Femur (tissue), 1 donor: ENCODE data around the gene TEX48.

Experiments
- DNase-seq: peaks from one replicate; pipeline ENCODE4 v3.0.0-alpha.2; 2017

The TEX48 gene

DNA sequence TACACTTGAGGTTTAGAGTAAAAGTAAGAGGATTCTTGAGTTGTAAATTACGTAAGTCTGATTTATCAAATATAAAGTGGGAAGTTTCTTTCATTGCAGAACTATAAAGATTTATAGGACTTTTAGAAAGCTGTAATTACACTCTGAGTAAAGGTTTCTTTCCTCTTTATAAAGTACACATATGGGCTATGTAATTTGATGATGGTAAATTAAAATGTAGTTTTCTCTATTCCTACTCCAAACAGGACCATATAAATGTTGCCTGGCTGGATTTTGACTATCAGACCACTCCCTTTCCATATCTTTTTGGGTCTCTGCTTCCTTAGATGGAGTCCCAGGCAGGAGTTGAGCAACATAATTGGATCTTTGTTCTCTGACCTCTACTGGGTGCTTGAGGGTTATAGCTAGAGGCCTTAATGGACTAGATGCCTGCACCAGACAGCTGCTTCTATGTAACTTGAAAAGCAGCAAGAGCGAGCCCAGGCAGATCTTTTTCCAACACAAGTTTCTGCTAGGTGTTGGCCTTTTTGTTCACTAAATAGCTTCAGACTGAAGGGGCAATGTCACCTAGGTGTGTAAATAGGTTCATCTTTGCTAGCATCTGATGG, 11.4 kb upstream of the TEX48 start:
- no peak for DNase-seq

DNA sequence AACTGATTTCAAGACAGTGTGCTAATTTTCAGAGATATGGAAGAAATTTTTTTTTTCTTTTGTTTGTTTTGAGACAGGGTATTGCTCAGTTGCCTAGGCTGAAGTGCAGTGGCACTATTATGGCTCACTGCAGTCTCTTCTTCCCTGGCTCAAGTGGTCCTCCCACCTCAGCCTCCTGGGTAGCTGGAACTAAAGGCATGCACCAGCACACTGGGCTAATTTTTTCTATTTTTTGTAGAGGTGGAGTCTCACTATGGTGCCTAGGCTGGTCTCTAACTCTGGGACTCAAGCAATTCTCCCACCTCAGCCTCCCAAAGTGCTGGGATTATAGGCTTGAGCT, 9.9 kb upstream of the TEX48 start:
- no peak for DNase-seq

DNA sequence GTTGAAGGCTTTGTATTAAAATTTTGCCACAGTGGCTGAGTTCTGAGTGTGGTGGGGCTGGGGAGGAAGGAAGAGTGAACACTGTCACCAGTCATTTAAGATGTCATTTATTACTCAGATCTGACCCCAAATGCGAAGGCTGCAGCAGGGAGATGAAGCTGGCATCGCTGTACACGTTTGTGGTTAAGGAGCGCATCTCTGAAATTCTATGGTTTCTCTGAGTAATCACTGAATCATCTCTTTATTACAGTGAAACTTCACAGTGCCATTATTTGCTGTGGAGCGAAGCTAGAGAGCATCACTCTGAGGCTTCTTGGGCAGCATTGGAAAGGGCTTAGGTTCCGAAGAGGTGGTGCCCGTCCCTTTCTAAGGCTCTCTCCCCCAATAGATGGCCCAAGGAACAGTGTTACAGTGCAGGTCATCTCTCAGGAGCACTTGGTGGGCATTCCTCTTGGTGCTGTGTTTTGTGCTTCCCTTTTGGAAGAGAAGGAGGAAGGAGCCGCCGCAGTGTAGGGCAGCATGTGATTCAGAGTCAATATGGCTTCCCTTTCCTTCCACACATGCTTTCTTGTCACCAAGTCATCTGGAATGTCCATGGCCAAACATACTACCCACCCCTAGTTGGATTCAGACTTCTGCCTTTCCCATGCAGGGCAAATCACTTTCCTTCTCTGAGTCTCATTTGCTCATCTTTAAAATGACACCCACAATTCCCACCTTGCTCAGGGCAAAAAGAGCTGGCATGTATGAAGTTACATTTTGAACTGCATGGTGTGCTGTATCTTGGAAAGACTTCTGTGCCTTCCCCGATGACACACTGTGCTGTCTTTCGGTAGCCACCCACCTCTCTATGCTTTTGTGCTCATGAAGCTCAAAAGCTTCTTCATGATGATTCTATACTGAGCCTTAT, 9.3 kb upstream of the TEX48 start:
- DNase-seq: no peak

DNA sequence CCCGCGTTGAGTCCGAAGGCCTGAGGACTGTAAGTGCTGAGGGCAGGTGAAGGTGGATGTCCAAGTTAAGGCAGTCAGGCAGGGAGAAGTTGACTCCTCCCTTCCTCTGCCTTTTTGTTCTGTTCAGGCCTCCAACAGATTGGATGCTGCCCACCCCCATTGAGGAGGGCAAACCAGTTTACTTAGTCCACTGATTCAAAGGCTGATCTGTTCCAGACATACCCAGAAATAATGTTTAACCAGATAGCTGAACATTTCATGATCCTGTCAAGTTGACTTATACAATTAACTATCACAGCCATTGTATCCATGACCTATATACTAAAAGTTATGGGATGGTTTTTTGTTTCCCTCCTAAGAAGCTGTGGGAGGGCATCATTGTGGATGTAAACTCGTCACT, 8.3 kb upstream of the TEX48 start:
- no peak for DNase-seq

DNA sequence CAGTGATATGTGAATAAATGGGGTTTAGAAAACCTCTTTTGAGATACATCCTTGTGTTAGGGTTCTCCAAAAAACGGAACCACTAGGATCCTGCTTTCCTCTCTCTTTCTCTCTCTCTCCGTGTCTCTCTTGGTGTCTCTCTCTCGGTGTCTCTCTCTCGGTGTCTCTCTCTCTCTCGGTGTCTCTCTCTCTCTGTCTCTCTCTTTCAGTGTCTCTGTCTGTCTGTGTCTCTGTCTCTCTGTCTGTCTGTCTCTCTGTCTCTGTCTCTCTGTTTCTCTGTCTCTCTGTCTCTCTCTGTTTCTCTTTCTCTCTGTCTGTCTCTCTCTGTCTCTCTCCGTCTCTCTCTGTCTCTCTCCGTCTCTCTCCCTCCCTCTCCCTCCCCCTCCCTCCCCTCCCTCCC, 7.8 kb upstream of the TEX48 start:
- no peak for DNase-seq

DNA sequence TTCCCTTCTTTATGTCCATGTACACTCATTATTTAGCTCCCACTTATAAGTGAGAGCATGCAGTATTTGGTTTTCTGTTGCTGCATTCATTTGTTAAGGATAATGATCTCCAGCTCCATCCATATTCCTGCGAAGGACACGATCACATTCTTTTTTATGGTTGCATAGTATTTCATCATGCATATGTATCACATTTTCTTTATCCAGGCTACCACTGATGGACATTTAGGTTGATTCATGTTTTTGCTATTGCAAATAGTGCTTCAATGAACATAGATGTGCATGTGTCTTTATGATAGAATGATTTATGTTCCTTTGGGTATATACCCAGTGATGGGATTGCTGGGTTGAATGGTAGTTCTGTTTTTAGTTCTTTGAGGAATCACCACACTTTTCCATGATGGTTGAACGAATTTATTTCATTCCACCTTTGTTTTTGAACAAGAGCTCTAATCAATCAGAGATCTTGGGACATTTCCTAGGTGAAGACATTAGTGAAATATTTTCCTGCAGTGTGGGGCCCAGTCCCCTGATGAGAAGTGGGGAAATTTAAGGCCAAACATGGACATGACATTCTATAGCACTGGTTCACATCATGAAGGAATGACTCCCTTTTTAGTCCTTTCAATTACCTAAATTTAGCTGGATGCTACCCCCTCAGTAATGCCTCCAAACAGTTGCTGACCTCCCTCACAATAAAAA, 7.1 kb upstream of the TEX48 start:
- DNase-seq: no peak

DNA sequence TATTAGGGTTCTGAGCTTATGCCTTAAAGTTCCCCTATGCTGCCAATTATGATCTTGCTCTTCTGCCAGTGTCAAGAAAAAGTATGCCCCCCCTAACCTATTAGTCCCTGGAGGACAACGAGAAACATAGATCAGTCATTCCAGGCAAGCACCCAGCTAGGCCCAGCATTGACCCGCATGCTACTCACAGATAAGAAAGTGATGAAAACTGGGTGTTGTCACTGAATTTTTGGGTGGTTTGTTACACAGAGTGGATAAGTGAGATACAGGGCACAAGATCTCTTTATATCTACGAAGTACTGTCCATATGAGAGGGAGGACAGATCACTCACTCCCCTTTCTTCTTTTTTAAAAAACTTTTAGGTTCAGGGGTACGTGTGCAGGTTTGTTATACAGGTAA, 6.4 kb upstream of the TEX48 start:
- no peak for DNase-seq

DNA sequence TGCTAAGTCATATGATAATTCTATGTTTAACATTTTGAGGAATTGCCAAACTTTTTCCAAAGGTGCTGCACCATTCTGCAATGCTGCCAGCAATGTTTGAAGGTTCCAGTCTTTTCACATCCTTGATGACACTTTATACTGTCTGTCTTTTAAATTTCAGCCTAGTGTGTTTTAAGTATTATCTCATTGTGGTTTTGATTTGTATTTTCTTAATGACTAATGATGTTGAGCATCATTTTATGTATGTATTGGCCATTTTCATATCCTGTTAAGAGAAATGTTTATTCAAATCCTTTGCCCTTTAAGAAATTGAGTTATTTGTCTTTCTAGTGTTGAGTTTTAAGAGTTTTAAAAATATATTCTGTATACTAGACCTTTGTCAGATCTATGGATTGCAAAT, 5.0 kb upstream of the TEX48 start:
- no peak for DNase-seq

DNA sequence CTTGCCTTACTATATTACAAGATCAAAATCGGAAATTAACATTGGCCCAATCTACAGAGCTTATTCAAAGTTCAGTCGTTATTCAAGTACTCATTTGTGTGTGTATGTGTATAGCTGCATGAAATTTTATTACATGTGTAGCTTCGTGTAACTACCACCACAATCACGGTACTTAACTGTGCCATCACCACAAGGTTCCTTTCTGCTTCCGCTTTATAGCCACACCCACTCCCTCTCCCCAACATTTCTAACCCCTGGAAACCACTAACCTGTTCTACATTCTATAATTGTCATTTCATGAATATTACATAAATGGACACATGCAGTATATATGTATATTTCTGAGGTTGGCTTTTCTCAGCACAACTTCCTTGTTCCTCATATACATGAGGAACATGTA, 4.0 kb upstream of the TEX48 start:
- no peak for DNase-seq

DNA sequence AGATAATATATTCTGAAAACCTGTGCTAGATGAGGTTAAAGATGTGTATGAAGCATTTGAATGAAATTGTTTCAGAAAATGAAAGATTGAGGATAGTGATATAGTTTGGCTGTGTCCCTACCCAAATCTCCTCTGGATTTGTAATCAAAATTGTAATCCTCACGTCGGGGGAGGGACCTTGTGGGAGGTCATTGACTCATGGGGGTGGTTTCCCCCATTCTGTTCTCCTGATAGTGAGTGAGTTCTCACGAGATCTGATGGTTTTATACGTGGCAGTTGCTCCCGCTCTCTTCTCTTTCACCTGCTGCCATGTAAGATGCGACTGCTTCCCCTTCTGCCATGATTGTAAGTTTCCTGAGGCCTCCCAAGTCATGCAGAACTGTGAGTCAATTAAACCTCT, 2.0 kb upstream of the TEX48 start:
- no peak for DNase-seq

DNA sequence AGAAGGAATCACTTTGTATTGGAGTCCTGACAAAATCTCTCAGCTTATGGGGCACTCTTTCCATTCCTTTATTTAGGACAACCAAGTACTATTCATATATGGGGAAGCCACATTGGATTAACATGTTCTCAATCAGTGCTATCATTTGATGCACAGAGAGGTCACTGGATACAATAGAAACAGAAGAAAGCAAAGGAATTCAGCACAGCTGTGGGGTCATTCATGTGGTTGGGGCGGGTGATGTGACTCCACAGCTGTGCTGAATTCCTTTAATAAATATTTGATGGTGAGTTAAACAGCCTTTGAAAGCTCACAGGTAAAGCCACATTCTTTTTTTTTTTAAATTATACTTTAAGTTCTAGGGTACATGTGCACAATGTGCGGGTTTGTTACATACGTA, 854 bp upstream of the TEX48 start:
- no peak for DNase-seq

DNA sequence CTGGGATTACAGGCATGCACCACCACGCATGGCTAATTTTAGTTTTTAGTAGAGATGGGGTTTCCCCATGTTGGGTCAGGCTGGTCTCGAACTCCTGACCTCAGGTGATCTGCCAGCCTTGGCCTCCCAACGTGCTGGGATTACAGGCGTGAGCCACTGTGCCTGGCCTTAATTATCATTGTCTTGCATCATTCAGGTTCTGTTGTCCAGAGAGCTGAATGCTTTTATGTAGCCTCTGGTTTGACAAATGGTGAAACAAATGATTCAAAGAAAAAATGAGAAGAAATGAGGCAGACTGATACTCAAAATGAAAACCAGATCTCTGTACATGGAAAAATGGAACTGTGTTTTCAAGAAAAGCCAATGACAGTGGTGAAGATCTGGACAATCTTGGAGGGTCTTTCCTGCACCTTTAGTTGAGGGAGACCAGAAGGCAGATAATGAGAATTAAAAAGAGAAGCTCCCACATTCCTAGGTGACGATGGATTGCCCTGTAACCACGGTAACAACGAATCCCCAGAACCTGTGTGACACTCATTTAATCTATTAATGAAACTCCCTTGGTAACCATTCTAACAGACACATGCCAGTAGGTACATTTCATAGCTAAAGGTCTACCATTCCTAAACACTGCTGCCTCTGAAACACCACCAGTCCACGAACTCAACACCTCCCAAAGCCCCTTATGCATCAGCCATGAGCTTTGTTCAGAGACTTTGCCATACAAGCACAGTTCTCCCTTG, 1.6 kb downstream of the TEX48 start:
- DNase-seq: no peak

DNA sequence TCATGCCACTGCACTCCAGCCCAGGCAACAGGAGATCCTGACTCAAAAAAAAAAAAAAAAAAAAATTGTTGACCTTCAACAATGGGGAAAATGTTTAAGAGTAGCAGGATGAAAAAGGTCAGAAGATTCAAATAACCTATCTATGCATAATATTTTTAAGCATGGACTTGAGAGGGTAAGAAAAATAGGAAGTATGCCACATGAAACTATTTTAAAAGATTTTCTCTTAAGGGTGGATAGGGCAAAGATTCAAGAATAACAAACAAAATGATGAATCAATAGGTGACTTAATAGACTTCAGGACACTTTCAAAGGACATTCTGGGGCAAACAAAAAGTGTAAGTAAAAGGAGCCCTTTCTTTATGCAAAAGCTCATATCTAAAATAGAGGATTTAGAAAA, 3.2 kb downstream of the TEX48 start:
- no peak for DNase-seq

DNA sequence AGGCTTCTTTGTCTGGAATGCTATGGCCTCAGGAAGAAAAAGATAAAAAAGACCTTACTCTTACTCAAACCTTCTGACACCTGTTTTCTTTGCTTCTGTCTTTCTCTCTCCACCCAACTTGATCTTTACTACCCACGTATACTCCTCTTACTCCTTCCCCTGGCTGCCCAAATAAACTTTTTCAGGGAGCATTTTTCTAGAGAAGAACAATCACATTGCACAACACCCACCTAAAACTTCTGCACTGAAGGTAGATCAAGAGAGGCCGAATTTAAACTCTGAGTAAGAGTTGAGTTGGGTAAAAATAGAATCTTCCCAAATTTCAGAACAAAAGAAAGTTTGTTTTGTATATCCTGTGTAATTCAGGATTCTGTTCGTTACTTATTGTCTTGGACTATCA, 3.9 kb downstream of the TEX48 start:
- DNase-seq: no peak

DNA sequence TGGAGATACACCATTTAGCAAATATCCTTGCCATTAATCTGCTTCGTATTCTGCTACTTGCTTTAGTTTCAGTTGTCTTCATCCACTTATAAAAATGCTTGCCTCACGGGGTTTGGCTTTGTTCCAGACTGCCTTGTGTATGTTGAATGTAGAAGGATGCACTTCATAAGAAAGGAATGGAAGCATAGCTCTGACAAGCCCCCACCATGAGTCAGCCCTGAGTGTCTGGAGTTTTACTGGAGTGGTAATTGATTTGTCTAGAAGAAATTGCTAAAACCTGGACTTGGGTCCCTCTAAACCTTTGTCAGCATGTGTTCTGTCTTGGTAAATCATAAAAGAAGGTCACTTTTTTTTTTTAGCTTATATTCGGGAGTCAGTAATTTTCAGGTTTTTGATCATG, 4.6 kb downstream of the TEX48 start:
- peak; percentile 53 for DNase-seq

DNA sequence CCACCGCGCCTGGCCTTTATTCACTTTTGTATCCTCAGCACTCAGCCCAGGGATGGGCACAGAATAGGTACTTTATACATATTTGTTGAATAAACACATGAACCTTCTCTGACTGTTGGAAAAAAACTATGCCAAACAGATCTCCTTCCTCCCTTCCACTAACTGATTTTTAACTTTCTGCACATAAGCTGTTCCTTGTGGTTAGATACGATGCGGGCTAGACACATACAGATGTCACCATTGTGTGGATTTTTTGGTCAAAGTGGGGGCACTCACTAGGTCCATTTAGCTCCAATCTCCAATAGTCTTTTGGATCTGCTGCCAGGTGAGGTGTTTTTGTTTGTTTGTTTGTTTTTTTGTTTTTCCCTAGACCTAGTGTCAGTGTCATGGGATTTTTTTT, 5.1 kb downstream of the TEX48 start:
- no peak for DNase-seq

DNA sequence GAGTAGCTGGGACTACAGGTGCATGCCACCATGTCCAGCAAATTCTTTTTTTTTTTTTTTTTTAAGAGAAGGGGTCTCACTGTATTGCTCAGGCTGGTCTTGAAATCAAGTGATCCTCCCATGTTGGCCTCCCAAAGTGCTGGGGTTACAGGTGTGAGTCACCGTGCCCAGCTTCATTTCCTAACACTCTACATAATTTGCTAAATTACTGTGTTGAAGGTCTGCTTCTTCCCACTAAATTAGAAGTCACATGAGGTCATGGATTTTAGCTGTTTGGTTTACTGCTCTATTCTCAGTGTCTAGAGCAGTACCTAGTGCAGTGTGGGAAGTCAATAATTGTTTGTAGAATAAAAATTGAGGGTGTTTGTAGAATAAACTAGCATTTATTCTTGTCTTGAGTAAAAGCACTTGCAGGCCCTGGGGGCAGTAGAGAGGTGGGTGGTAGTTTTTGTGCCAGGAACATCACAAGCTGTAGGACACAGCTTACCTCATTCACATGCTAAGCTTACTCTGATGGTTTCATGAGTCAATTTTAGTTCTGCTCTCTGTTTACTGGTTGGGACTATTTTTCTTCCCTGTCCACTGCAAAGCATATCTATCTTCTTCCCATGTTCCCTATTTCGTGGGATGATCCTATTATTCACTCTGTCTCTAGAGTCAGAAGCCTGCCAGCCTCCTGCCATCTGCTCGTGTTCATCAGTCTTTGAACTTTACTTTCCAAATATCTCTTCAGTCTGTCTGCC, 7.0 kb downstream of the TEX48 start:
- no peak for DNase-seq

DNA sequence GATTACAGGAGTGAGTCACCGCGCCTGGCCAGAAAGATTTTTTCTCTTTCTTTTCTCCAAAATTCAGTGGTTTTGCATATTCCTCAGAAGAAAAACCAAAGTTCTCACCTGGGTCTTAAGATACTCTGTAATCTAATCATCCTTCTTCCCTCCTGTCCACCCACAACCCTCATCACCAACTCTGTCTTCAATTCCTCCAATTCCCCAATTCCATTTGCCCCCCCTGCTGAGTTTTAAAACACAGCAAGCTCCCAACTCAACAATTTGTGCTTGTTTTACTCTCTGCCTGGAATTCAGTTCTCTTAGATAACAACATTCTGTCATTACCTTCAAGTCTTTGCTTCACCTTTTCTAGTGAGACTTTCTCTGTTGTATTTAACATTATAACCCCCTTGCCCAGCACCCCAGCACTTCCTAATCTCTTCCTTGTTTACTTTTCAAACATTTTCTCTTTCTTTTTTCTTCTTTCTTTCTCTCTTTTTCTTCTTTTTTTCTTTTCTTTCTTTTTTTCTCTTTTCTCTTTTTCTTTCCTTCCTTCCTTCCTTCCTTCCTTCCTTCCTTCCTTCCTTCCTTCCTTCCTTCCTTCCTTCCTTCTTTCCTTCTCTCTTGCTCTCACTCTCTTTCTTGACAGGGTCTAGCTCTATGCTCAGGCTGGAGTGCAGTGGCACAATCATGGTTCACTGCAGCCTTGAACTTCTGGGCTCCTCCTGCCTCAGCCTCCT, 7.8 kb downstream of the TEX48 start:
- no peak for DNase-seq

DNA sequence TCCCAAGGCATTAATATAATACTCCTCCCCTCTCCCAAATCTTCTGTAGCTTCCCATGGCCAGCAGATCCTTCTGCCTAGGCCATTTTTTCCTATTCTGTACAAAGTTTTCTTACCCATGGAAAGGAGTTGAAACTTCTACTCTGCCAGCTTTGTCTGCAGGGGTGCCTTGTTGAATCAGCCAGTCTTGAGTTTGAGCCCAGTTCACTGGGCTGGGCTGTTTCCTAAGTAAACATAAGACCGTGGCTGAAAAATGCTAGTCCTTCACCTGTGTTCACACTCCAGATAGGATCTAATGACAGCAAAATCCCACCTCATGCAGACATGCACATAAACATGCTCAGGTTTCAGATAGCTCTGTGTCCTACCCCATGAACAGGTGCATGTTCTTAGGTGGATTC, 10.4 kb downstream of the TEX48 start:
- no peak for DNase-seq

DNA sequence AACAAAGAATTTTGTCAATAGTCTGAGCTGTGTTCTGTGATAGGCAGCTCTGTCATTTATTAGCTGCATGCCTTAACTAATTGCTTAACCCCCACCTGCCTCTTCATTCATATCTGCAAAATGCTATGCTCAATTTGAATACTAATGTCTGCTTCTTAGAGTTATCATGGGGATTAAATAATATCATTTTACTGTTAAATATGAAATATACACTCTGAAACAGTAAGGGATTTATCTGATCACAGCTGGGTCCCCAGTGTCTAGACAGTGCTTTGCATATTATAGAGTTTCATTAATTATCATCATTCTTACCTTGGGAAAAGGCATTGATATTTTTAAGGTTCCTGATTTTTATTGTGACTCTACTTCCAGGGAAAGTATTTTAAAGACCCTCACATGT, 12.0 kb downstream of the TEX48 start:
- no peak for DNase-seq

DNA sequence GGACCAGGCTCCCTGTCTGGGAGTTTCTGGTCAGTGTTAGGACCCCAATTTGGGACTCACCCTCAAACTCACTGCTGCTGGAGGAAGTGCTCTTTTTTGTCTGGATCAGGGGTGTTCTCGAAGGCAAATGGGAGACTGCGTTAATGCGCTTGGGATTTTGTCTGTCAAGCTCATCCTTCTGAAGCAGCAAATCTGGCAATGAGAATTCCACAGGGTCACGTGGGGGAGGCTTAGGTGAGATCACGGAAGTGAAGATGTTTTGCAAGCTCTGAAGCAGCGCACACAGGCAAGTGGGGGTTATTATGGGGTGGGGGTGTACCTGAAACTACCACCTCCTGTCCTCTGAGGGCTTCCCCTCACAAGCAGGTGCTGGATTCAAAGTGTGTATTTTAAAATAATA, 13.8 kb downstream of the TEX48 start:
- no peak for DNase-seq

DNA sequence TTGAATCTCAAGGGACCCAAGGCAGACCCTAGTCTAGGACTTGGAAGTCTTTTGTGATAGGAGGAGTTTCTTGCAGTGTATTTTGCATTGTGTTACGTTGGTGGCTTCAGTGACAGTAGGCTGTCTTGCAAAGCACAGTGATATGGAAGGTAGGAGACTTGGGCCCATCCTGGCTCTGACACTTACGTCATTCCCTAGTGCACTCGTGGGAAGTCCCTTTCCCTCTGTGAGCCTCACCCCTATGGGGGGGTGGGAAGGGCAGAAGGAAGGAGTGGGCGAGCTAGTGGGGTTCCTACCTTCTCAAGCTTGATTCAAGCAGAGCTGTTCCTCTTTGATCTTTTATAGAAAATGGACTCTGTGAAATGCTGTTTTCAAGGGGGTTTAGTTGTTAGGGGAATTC, 15.1 kb downstream of the TEX48 start:
- DNase-seq: no peak
